Stimulated activated CD8-positive, alpha-beta memory T cell treated with anti-CD3 and anti-CD28 coated beads, Interleukin-12 subunit alpha, Interleukin-12 subunit beta, amount 100 ng/mL, for 4 hours (primary cell): ENCODE results near the gene FAF2.

ENCODE experiments used
- DNase-seq: peaks from one replicate; pipeline ENCODE4 v3.0.0-alpha.2; 2020; ENCODE audit warnings: low read depth

Gene FAF2

GRCh38 chr5:176507911-176508310 is 59.7 kb downstream of the FAF2 start:
- DNase-seq, result no peak

GRCh38 chr5:176508603-176509002 is 60.4 kb downstream of the FAF2 start:
- no peak for DNase-seq

- no peak for DNase-seq
These were observed 65.6 kb downstream of the FAF2 start for GRCh38 chr5:176513788-176514187.

- DNase-seq, result no peak
These were observed 66.2 kb downstream of the FAF2 start for GRCh38 chr5:176514244-176514950.

- DNase-seq, result no peak
These were observed 67.2 kb downstream of the FAF2 start for GRCh38 chr5:176515396-176515795.

GRCh38 chr5:176517053-176517661 is 69.0 kb downstream of the FAF2 start:
- DNase-seq, result no peak

GRCh38 chr5:176519810-176520720 is 71.9 kb downstream of the FAF2 start:
- DNase-seq, result no peak

- no peak for DNase-seq
These were observed 73.1 kb downstream of the FAF2 start for GRCh38 chr5:176521286-176521685.

GRCh38 chr5:176521699-176522263 is 73.6 kb downstream of the FAF2 start:
- no peak for DNase-seq

GRCh38 chr5:176524138-176524537 is 76.0 kb downstream of the FAF2 start:
- no peak for DNase-seq

- DNase-seq, result no peak
These were observed 76.8 kb downstream of the FAF2 start for GRCh38 chr5:176524987-176525386.

GRCh38 chr5:176525677-176526076 is 77.5 kb downstream of the FAF2 start:
- DNase-seq, result no peak

- DNase-seq, result no peak
These were observed 78.3 kb downstream of the FAF2 start for GRCh38 chr5:176526462-176526861.

GRCh38 chr5:176527246-176528222 is 79.3 kb downstream of the FAF2 start:
- no peak for DNase-seq

- DNase-seq, result no peak
These were observed 80.1 kb downstream of the FAF2 start for GRCh38 chr5:176528301-176528700.

GRCh38 chr5:176528761-176529115 is 80.6 kb downstream of the FAF2 start:
- no peak for DNase-seq

GRCh38 chr5:176529116-176529740 is 81.0 kb downstream of the FAF2 start:
- no peak for DNase-seq

- no peak for DNase-seq
These were observed 81.6 kb downstream of the FAF2 start for GRCh38 chr5:176529741-176530141.

- DNase-seq, result no peak
These were observed 82.3 kb downstream of the FAF2 start for GRCh38 chr5:176530393-176530982.
